Hepatocyte (in vitro differentiated cells): ENCODE measurements around the gene RNF151. TPM values are rescaled to one million over a fixed set of nuclear protein-coding genes. Genes with fewer than 3 reads are reported as not detected.

Experiments used
- DNase-seq: peaks from one replicate; pipeline ENCODE4 v3.0.0-alpha.2; 2016; ENCODE audit warnings: low spot score
- H2AFZ ChIP-seq: fragments of 200-600 bp; sonication (generic); 2 replicates; pipeline ENCODE4 v1.6.0; 2016; ENCODE audit warnings: antibody characterized with exemption, mild to moderate bottlenecking
- H3K27ac ChIP-seq: fragments of 200-600 bp; sonication (generic); 2 replicates; pipeline ENCODE4 v1.5.1; 2016; ENCODE audit warnings: mild to moderate bottlenecking
- H3K27me3 ChIP-seq: fragments of 200-600 bp; sonication (generic); 2 replicates; pipeline ENCODE4 v1.6.1; 2016
- H3K36me3 ChIP-seq: fragments of 200-600 bp; sonication (generic); replicated peaks from 2 replicates; pipeline ENCODE4 v1.5.1; 2016; ENCODE audit warnings: low read depth; ENCODE audit not compliant: insufficient read depth
- H3K4me1 ChIP-seq: fragments of 200-600 bp; sonication (generic); 2 replicates; pipeline ENCODE4 v1.5.1; 2016; ENCODE audit warnings: mild to moderate bottlenecking, moderate library complexity; ENCODE audit not compliant: insufficient read depth
- H3K4me2 ChIP-seq: fragments of 200-600 bp; sonication (generic); 2 replicates; pipeline ENCODE4 v1.6.0; 2016
- H3K4me3 ChIP-seq: fragments of 200-600 bp; sonication (generic); 2 replicates; pipeline ENCODE4 v1.5.1; 2016; ENCODE audit warnings: mild to moderate bottlenecking
- H3K79me2 ChIP-seq: fragments of 200-600 bp; sonication (generic); 2 replicates; pipeline ENCODE4 v1.6.0; 2017; ENCODE audit warnings: mild to moderate bottlenecking
- H3K9me2 ChIP-seq: fragments of 200-600 bp; sonication (generic); replicated peaks from 2 replicates; pipeline ENCODE4 v1.6.0; 2017; ENCODE audit warnings: mild to moderate bottlenecking; ENCODE audit not compliant: insufficient read depth
- H3K9me3 ChIP-seq: fragments of 200-600 bp; sonication (generic); 2 replicates; pipeline ENCODE4 v1.5.1; 2016; ENCODE audit warnings: low read depth, mild to moderate bottlenecking
- H4K20me1 ChIP-seq: fragments of 200-600 bp; sonication (generic); 2 replicates; pipeline ENCODE4 v1.6.0; 2016; ENCODE audit warnings: mild to moderate bottlenecking; ENCODE audit not compliant: insufficient read depth, poor library complexity, severe bottlenecking
- EZH2 ChIP-seq: fragments of 200-600 bp; sonication (generic); IDR thresholded peaks from 2 replicates; pipeline ENCODE4 v1.6.1; 2016; ENCODE audit warnings: antibody characterized with exemption, mild to moderate bottlenecking, borderline replicate concordance
- EZH2phosphoT487 ChIP-seq: fragments of 200-600 bp; sonication (generic); IDR thresholded peaks from one replicate; pipeline ENCODE4 v1.6.1; 2018; ENCODE audit warnings: antibody characterized with exemption, mild to moderate bottlenecking, low read depth, moderate library complexity; ENCODE audit not compliant: unreplicated experiment, severe bottlenecking
- WGBS: methylation state at CpG from one replicate; pipeline ENCODE4 v1.1.6; 2016; ENCODE audit warnings: low lambda C conversion rate; ENCODE audit errors: missing lambda C conversion rate; 5-methylcytosine and 5-hydroxymethylcytosine counted together
- polyA plus RNA-seq: library from polyadenylated mRNA; unstranded; fragments of >200 nt; fragmentation: Nextera tagmentation; extraction: Ambion mirVana; gene quantifications from 2 replicates; pipeline ENCODE4 v1.2.1, GENCODE V29; 2016
- total RNA-seq: library from RNA; depleted of rRNA; stranded (reverse); fragments of >200 nt; gene quantifications from 2 replicates; pipeline ENCODE4 v1.2.3, GENCODE V29; 2014
- TF ChIP-seq, protein P1 (sequence below): fragments of 200-600 bp; sonication (generic); IDR thresholded peaks from 2 replicates; pipeline ENCODE4 v1.5.1; 2016; ENCODE audit warnings: antibody characterized with exemption, mild to moderate bottlenecking; ENCODE audit not compliant: poor library complexity

Gene RNF151
- total and polyA plus RNA-seq, 2 experiments from 2014 or later, result not detected

DNA sequence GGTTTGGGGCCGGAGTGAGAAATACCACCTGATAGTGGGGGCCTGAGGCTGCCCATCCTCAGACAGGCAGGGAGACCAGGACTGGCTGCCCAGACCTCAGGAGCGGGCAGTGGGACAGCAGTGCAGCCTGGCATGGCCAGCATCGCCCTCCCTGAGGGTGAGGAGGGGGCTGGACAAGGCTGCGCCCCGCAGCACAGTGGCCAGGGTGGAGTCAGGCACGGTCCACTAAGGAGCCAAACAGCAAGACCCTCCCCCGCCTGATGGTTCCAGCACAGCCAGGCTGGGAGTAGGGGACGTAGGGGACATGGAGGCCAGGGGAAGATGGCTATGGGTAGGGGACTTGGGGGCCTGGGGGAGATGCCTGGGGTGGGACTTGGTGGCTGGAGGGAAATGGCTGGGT lies 39.7 kb downstream of the RNF151 start:
- peaks cover 30% of the 10 kb centered on the region for H3K4me1 ChIP-seq

DNA sequence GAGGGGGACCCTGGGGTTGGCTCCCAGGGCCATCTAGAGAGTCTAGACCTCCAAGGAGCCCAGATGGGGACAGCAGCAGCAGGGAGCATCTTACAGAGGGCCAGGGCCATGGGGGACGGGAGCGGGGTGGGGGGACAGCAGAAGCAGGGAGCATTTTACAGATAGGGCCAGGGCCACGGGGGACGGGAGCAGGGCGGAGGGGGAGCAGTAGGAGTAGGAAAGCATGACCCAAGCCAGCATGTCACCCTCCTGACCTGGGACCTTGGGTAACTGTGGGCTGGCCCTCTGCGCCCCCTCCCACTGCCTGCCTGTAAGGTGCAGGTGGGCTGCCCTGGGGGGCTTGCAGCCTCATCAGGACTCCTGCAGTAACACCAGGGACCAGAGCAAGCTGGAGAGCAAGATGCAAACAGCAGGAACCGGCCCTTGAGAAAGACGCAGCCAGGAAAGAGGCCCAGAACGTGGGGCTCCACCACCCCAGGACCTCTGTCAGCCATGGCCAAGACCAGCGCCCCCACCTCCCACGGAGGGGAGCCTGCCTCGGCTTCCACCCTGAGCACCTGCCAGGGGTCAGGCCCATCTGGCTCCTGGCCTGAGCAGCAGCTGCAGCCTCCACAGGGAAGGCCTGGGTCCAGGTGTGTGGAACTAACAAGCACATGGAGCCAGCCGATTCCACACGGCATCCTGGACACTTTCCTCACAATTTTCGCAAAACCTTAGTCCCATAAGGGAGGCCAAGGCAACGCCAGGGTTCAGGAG lies 40.6 kb downstream of the RNF151 start:
- TF ChIP-seq EZH2 (no peak), EZH2phosphoT487 (no peak)
- TF ChIP-seq, protein P1, sequence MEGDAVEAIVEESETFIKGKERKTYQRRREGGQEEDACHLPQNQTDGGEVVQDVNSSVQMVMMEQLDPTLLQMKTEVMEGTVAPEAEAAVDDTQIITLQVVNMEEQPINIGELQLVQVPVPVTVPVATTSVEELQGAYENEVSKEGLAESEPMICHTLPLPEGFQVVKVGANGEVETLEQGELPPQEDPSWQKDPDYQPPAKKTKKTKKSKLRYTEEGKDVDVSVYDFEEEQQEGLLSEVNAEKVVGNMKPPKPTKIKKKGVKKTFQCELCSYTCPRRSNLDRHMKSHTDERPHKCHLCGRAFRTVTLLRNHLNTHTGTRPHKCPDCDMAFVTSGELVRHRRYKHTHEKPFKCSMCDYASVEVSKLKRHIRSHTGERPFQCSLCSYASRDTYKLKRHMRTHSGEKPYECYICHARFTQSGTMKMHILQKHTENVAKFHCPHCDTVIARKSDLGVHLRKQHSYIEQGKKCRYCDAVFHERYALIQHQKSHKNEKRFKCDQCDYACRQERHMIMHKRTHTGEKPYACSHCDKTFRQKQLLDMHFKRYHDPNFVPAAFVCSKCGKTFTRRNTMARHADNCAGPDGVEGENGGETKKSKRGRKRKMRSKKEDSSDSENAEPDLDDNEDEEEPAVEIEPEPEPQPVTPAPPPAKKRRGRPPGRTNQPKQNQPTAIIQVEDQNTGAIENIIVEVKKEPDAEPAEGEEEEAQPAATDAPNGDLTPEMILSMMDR, result no peak
- Histone ChIP-seq H3K27ac (peak overlapping the region; percentile 99), H3K4me2 (peak overlapping the region; percentile 86), H3K36me3 (no peaks in the 10 kb centered on the region), H3K9me3 (no peaks in the 10 kb centered on the region), H2AFZ (no peak overlapping the region), H3K27me3 (no peaks in the 10 kb centered on the region), H4K20me1 (peaks cover 61% of the 10 kb centered on the region), H3K4me3 (no peak overlapping the region), H3K79me2 (peaks cover 66% of the 10 kb centered on the region), H3K9me2 (no peaks in the 10 kb centered on the region), H3K4me1 (peaks cover 30% of the 10 kb centered on the region)
- 90% methylated on average over 12 of the region's 16 CpGs for WGBS
- DNase-seq, result no peak

More for the DNA sequence above, 39.7 kb downstream of the RNF151 start:
- Histone ChIP-seq H3K9me2 (no peaks in the 10 kb centered on the region), H3K4me2 (no peak overlapping the region), H3K27ac (no peak overlapping the region), H3K79me2 (peaks cover 66% of the 10 kb centered on the region), H4K20me1 (peaks cover 61% of the 10 kb centered on the region), H3K27me3 (no peaks in the 10 kb centered on the region), H2AFZ (no peak overlapping the region), H3K36me3 (no peaks in the 10 kb centered on the region), H3K4me3 (no peak overlapping the region), H3K9me3 (no peaks in the 10 kb centered on the region)
- DNase-seq, result no peak
- WGBS, result 93% methylated on average over 6 of the region's 8 CpGs
- no peak for TF ChIP-seq EZH2
- TF ChIP-seq EZH2phosphoT487, result no peak
- TF ChIP-seq, protein P1, result no peak

DNA sequence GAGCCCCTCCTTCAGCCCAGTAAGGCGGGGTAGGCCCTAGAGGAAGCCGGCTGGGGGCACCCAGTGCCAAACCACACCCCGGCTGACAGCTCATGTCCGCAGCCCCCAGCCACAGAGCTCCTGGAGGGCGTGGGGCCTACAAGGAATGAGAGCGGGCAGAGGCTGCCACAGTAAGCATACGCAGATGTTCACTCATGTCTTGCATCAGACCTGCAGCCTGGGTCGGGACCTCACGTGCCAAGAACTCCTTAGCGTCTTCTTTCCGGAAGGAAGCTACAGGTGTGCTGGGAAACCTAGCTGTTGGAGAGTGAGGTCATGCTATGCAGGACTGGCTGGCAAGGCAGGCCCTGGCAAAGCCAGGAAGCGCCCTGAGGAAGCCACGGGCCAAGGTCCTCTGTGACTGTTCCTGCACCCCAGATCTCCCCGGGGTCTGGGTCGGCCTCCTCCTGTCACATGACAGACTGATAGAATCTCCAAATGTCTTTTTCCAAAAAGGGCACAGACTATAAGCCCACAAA lies 41.4 kb downstream of the RNF151 start:
- WGBS, result 83% methylated on average over 15 of the region's 15 CpGs
- Histone ChIP-seq H3K4me3 (peak overlapping the region; percentile 93), H3K36me3 (no peaks in the 10 kb centered on the region)

DNA sequence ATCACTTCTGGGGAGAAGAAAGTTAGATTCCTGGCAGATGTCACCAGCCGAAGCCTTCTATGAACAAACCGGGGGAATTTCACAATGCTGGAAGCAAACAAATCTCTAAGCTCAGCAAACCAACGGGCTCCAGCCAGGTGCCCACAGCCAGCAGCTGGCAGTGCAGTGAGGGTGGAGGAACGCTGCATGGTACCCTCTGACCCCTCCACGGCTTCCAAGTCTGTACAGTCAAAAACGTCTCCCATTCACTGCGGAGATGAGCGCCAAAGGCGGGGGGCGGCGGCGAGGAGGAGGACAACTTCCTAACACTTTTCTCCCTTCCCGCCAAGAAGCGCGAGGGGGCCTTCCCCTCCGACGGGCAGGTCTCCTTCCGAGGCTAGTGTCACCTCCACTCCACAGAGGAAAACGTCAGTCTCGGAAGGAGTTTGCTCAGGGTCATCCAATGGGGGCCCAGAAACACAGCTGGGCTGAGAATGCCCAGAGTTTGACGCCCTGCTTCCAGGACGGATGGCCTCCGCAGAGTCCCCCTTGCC lies 42.0 kb downstream of the RNF151 start:
- Histone ChIP-seq H4K20me1 (peaks cover 51% of the 10 kb centered on the region), H2AFZ (no peak overlapping the region), H3K9me3 (no peaks in the 10 kb centered on the region), H3K79me2 (peaks cover 60% of the 10 kb centered on the region), H3K27me3 (no peaks in the 10 kb centered on the region), H3K4me1 (peaks cover 30% of the 10 kb centered on the region), H3K36me3 (no peaks in the 10 kb centered on the region), H3K27ac (peak overlapping the region; percentile 99), H3K9me2 (no peaks in the 10 kb centered on the region), H3K4me3 (peak overlapping the region; percentile 93), H3K4me2 (peak overlapping the region; percentile 86)
- DNase-seq, result no peak
- WGBS, result 8% methylated on average over 21 of the region's 23 CpGs
- TF ChIP-seq, protein P1, result no peak
- no peak for TF ChIP-seq EZH2
- no peak for TF ChIP-seq EZH2phosphoT487

More for the DNA sequence above, 41.4 kb downstream of the RNF151 start:
- TF ChIP-seq EZH2, result no peak
- no peak for TF ChIP-seq EZH2phosphoT487
- H3K4me2 ChIP-seq, result peak overlapping the region; percentile 86
- peaks cover 66% of the 10 kb centered on the region for H3K79me2 ChIP-seq
- H4K20me1 ChIP-seq, result peaks cover 57% of the 10 kb centered on the region
- peaks cover 30% of the 10 kb centered on the region for H3K4me1 ChIP-seq
- H2AFZ ChIP-seq, result no peak overlapping the region
- no peaks in the 10 kb centered on the region for H3K27me3 ChIP-seq
- H3K9me3 ChIP-seq, result no peaks in the 10 kb centered on the region
- peak overlapping the region; percentile 99 for H3K27ac ChIP-seq
- H3K9me2 ChIP-seq, result no peaks in the 10 kb centered on the region
- DNase-seq, result no peak
